CD4-positive, alpha-beta T cell treated with Interleukin-12 subunit alpha and Interleukin-12 subunit beta, for 1 hour (primary cell): ENCODE results near the gene CDON.

Source experiments
- DNase-seq: peaks from one replicate; pipeline ENCODE4 v3.0.0-alpha.2; 2020

The CDON gene

DNA sequence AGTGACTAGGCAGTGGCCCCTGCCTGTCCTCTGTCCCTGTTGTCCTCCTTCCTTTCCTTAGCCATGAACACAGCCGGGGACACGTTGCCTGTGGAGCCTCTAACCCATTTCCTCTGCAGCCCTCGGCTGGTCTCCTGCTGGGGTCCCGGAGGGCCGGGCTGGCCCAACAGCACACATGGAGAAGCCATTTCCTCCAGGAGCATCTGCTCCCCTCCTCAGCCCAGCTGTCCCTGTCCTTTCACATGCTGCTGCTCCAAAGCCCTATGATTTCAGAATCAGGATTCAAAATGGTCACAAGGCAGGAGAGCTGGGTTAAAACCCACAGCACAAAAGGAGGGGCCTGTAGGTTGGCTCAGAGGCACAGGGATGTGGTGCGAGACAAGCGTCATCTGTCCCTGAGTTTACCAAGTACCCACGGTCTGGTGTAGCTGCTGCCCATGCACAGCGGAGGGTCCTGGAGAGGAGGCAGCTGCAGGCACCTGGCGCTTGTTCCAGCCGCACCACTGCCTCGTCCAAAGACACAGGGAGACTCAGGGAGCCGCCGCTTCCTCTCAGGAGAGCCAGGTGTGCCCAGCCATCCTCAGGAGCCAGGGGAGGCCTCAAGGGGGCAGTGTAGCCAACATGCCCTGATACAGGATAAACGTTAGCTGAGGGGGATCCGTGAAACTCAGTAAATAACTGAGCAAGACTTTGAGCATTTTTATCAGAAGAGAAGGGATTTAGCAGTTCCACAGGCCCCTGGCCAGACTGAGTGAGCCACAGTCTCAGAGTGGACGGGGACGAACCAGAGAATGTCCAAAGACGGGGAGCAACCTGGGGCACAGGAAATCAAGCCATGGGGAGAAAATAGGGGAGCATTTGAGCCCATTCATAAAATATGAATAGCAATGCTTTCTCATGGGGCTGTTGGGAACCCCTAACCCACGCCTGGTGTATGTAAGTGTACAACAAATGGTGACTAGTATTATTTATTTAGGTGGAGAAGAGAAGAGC lies 120.8 kb downstream of the CDON start:
- peak; percentile 27 for DNase-seq

DNA sequence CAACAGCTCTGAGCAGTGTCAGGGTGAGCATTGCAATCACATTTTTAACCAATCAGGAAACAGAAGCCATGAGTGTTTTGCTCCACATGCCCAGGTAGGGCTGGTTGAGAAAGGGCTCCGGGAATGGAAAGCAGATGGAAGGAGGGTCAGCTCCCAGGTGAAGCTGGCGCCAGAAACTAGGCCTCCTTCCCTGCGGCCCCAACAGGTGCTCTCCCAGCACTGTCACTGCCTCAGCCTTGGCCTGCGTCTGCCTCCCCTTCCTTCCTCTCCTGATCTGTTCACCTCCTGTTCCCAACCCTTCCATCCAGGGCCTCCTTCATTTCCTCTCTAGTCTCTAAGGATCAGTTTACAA lies 121.4 kb downstream of the CDON start:
- no peak for DNase-seq

DNA sequence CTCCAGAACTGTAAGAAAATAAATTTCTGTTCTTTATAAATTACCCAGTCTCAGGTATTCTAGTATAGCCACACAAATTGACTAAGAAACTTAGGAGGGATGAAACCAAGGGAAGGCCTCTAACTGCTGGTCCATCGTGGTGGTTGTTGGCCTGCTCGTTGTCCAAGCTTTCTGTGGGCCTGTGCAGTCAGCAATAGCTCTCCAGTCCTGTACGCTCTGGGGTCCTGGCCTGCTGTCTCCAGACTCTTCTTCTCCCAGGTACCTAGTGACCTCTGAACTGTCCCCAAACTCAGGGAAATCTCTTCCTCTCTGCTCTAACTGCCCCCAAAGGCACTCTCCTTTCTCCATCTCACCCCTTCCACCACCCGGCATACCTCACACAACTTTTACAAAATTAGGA lies 122.5 kb downstream of the CDON start:
- DNase-seq = no peak

DNA sequence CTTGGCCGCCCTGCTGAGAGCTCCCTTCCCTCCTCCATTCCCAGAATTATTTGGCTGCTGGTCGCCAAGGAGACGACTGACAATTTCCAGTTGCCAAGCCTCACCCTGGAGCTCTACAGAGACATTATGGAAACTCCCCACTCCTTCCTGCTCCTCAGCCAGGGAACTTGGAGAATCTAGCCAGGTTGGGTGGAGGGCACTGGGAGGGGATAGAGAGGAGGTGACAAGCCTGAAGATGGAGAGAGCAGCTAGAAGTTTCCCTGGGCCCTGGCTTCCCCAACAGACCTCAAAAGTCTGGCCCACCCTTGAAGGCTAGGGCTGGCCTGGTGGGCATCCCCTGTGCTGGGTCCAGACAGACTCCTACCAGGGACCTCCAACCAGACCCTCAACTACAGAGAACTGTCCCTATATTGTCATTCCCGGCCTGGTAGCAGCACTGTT lies 123.6 kb downstream of the CDON start:
- no peak for DNase-seq

DNA sequence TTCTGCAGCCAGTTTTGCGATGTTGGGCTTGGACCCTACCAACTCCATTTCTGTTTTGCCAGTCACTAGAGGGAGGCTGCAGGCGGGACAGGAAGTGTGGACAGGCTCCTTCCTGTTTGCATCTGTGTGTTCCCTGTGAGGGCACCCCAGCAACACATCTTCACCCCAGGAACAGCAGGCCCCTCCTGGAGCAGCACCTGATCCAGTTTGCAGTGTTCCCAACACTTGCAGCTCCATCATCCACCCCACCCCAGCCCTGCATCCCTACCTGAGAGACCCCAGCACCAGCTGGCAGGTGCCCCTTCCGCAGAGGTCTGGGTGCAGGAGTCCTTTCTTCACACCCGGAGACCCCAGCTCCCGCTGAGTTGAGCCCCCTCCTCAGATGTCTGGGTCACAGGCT lies 124.2 kb downstream of the CDON start:
- no peak for DNase-seq

DNA sequence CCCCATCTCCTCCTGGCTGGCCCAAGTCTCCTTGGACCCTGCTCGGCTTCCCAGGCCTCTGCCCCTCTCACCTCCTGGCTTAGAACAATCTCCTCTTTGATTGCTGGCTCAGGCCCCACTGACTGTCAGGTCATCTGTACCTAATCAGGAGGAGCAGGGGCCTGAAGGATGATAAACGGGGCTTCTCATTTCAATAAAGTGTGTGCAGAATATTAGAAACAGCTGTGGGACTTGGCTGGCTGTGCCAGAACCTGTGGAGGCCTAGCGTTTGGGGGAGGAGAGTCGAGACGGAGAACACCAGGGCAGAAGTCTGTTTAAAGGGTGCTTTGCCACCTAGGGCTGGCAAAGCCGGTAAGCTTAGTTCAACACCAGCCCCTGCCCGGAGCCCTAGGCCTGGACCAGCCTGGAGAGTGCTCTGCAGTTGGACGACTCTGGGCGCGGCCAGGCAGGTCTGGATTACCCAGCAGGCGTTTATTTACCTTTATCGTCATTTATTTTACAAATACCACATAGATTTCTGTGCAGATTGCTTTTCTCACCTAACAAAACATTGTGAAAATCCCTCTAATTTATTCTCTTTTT lies 127.0 kb downstream of the CDON start:
- DNase-seq = no peak

DNA sequence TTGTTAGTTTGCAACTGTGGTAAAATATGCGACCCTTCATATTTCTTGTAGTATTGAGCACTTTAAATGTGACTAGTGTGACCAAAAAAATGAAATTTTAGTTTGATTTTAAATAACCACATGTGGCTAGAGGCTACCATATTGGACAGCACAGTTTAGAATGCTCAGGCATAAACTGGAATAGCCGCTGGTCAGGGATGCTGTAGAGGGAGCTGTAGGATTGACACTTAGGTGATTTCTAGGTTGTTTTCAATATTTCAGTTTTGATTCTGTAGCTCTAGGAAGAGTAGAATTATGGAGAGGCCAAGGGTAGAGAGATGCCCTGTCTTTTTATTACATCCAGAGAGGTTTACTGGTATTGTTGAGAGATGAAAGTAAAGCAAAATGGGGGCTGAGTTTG lies 127.6 kb downstream of the CDON start:
- no peak for DNase-seq

DNA sequence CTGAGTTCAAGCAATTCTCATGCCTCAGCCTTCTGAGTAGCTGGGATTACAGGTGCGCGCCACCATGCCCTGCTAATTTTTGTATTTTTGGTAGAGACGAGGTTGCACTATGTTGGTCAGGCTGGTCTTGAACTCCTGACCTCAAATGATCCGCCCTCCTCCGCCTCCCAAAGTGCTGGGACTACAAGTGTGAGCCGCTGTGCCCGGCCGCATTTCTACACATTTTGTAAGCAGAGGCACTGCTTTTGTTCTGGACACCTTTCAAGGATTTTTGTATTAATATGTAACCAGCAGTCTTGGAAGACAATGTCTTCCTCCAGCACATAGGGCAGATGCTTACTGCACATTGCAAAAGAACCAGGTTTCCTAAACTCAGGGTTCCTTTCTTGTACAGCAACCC lies 128.2 kb downstream of the CDON start:
- DNase-seq = no peak

DNA sequence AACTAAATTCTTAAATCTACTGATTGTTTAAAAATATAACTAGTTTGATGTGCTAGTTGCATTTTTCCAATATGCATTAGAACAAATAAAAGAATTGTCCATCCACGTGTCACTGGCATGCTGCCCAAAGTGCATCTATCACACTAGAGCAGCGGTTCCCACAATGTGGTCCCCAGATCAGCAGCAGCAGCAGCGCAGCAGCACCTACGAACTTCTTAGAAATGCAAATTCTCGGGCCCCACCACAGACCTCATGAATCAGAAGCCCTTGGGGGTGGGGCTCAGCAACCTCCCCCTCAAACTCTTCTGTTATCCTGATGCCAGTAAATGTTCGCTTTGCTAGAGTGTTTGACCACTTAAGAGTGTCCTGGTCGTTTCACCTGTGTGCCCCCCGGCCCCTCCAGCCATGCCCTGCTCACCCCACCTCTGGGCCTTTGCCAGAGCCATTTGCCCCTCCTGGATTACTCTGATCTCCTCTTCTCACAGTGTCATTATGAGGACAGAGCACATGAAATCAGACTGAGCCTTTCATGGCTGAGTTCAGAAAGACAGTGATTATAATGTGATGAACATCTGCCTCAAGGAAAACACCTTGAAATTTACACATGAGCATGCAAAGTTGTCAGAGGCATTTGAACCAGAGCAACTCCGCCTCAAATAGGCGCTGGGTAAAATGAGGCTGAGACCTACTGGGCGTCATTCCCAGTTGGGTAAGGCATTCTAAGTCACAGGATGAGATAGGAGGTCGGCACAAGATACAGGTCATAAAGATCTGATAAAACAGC lies 129.4 kb downstream of the CDON start:
- no peak for DNase-seq

DNA sequence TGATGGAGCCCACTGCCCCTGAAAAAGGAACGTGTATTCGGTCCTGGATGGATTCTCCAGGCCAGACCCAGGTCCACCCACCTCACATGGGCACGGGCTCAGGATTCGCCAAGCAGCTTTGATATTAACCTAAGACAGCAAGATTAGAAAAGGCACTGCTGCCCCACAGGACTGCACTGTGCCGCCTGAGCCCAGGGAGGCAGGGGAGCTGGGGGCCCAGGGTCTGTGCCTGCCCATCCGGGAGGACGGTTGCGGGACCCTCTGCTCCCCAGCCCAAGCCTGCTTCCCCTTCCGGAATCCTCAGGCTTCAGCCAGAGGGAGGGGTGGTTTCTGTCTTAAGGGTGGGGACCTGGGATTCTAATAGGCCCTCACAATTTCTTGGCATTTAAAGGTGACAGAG lies 130.4 kb downstream of the CDON start:
- DNase-seq = no peak

DNA sequence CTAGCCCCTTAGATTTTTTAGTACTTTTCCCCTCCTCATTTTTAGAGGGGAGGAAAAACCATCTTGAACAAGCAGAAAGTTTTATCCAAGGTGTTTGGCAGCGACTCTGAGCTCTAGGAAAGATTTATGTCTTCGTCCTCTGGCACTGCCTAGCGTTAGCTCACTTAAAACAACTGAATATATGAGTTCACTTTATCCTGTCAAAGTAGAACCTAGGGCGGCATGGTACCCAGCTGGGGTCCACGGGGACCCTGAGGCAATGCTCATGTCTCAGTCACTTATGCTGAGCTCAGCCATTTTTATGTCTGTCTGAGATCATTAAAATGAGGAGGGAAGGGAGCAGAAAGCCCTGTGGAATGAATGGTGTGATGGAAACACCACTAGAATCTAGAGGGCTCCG lies 131.0 kb downstream of the CDON start:
- DNase-seq = no peak

DNA sequence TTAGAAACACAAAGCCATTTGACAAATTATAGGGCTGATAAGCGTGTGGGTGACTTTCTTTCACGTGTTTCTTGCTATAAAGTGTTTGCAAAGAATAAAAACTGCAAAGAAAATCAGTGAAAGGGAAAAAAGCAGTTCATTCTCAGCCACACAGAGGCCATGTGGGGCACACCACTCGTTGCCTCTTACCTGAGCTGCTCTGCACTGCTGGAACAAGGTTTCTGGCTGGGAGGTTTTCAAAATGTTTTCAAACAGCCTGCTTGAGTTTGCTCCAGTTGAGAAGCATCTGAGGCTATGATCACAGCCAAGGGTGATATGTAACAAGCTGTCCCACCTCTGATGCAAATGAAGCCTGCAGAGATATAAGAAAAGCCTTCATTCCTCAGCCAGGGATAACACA lies 131.6 kb downstream of the CDON start:
- no peak for DNase-seq

DNA sequence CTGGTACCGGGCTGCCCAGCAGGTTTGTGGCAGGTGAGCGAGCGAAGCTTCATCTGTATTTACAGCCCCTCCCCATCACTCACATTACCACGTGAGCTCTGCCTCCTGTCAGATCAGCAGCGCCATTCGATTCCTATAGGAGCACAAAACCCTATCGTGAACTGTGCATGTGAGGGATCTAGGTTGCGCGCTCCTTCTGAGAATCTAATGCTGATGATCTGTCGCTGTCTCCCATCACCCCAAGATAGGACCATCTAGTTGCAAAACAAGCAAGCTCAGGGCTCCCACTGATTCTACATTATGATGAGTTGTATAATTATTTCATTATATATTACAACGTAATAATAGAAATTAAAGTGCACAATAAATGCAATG lies 132.6 kb downstream of the CDON start:
- no peak for DNase-seq

DNA sequence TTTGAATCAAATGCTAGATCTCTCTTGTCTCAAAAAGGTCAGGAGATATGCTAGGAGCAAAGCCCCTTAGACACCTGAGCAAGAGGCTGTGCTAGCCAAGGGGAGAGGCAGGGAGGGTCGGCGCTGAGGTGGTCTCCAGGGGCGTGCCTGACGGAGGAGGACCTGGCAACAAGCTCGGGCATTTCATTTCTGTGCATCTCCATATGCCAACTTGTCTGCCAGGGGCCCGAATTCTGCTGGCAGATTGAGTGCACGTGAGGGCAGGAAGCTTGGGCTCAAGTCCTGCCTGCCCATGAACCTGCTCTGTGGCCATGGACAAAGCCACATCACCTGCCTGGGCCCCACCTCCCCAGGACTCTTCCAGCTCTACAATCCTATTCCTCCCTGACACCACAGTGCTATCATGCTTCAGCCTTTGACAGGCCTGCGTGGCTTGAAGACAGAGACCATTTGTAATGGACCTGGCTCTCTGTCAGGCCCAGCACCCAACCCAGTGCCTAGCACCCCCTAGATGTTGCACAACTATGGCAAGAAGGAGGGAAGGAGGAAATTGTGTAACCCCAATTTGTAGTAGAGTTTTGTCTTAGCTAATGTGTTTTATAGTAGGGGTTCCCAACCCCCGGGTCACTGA lies 133.1 kb downstream of the CDON start:
- DNase-seq = no peak

DNA sequence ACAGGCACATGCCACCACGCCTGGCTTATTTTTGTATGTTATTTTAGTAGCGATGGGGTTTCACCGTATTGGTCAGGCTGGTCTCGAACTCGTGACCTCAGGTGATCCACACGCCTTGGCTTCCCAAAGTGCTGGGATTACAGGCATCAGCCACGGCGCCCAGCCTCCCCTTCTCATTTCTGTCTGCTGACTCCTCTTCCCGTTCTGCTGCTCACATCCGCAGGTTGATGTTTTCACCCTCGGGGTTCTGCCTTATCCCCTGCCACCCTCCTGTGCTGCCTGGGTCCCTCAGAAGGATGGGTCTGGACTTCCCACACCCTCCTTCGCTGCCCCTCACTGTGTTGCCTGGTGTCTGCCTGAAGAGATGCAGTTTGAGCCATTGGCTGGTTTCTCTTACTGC lies 136.0 kb downstream of the CDON start:
- no peak for DNase-seq

DNA sequence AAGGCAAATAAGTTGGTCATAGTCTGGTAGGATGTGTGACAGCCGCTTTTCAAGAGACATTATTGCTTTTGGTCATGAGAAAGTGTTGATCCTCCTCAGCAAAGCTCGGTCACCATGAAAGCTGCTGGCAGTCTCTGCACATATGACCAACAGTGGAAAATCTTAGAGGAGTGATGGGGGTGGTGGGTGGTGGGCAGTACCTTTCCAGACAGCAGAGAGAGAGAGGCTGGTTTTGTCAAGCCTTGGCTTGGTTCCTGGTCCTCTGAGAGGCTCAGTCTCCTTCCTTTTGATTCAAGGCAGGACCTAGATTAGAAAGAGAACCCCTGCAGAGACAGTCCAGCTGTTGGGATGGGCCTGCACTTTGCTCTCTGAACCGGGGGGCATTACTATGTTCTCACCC lies 136.9 kb downstream of the CDON start:
- DNase-seq = no peak

DNA sequence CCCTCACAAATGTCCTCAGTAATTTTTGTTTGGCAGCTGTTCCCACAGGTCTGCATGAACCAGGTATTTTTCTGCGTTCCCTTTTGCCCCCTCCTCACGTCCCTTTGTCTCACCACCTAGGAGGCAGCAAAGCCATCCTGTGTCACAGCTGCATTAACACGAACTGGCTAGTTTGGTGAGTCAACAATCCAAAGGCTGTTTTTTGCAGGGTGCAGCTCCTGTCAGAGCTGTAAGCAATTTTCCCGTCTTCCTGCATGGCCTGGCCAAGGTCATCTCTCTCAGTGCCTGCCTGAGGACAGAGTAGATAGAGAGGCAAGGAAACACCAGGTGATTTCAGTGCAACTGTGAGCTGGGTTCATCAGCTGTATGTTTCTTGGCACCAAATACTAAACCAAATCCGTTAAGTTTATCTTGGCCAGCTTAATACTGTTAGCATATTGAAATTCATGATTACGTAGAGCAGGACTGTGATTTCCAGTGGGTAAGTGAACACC lies 137.4 kb downstream of the CDON start:
- no peak for DNase-seq

DNA sequence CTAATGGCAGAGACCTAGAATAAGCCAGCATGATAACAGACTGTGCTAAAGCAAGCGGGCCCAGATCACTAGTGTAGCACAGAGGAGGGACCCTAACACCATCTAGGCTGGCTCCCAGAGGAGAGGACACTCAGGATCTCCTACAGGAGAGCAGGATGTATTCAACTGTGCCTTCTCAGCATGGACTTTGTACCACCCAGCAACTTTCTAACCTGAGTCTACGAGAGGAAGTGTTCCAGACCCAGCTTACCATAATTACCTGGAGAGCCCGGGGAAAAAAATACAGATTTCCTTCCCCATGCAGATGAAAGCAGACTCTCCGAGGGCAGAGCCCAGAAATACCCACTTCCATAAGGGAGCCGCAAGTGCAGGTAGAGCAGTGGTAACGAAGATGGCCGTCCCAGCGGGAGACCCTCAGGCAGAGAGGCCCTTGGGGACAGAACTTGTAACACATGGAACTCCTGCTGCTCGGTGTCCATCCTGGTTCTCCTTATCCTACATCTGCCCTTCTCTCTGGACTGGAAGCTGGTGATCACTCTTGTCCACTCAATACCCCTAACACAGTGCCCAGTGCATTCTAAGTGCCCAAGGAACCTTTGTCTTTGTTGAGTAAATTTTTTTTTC lies 138.2 kb downstream of the CDON start:
- no peak for DNase-seq

DNA sequence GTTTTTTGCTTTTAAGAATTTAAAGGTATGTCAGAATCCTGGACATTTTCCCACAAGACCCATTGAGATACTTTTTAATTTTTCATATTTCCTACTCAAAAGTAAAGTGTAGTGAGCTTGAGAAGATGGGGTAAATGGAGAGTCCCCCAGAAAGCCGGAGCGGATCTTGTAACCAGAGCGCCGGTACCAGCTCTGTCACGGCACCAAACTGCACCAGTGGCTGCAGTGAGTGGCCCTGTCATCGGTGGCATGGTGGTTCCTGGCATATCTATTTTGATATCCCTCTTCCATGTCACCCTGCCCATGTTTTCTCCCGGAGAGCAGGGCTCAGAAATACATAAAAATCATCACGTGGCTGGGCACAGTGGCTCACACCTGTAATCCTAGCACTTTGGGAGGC lies 139.0 kb downstream of the CDON start:
- DNase-seq = no peak

DNA sequence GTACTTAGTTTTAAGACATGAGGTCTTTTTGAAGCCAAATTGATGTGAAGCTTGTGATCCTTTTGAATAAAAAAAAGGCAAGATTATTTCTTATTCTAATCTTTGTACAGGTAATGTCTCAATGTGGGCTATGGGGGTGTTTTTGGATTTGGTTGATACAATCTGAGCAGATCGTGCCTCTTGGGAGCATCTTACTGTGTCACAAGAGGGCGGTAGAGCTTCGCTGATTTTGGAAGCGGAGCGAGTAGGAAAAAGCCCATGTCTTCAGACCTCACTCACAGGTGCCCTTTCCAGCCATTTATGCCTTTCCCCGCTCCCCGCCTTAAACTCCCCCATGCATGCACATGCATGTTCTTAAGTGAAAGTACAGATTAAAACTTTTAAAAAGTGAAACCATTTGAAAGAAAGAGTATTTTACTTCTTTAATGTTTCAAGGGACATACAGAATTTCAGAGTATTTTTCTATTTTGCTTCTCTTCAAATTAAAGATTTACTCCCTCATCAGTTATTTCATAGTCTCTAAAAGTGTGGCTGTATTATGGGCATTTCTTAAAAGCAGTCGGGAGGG lies 139.6 kb downstream of the CDON start:
- peak; percentile 58 for DNase-seq

DNA sequence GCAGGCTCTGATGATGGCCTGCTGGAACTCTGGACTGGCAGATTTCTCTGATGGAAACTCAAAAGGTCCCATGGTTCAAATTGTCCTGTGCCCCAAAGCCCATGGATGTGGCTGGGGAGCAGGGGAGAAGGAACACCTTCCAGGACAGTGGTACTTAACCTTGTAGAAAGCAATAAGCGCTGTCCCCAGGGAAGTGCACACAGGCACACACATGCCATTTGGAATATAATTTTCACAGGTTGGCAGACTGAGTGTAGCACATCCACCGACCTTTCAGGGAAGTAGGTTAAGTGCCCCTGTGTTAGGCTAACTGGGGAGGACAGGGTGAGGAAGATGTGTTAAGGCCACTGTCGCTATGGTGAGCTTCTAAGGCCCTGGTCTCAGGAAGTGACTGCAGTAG lies 140.5 kb downstream of the CDON start:
- no peak for DNase-seq

DNA sequence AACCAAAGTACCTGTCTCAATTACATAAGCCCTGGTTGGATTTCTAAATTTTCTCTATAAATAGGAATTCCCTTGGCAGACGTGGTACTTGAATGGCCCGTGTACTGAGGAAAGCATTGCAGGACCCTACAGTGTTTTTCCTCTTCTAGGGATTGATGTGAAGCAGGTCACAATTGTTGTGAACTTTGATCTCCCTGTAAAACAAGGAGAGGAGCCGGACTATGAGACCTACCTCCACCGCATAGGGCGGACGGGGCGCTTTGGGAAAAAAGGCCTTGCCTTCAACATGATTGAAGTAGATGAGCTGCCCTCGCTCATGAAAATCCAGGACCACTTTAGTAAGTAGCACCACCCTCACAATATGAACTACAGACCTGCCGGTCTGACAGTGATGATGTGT lies 141.6 kb downstream of the CDON start:
- DNase-seq = no peak
